Mesenchymal stem cell (in vitro differentiated cells and primary cell): ENCODE data around the gene COX7A1.
A peak's percentile ranks its signal among the peaks of the same experiment; 100 is the strongest.

Experiments
- DNase-seq: peaks from one replicate; pipeline ENCODE4 v3.0.0-alpha.2; 2013
- H2AFZ ChIP-seq: one replicate; pipeline ENCODE4 v1.6.1; 2013; ENCODE audit warnings: low read depth, mild to moderate bottlenecking, control low read depth, inconsistent platforms, low read length, moderate library complexity
- H2AK5ac ChIP-seq: 2 replicates; pipeline ENCODE4 v1.6.1; 2013; ENCODE audit warnings: low read length, moderate library complexity, mild to moderate bottlenecking, inconsistent platforms; ENCODE audit not compliant: severe bottlenecking
- H2BK120ac ChIP-seq: one replicate; pipeline ENCODE4 v1.6.1; 2013; ENCODE audit warnings: low read depth, mild to moderate bottlenecking, inconsistent platforms, low read length, moderate library complexity
- H2BK12ac ChIP-seq, 2 experiments: one replicate each; pipeline ENCODE4 v1.6.1; 2013; ENCODE audit warnings: inconsistent platforms in 2 of 2, low read length in 2 of 2, mild to moderate bottlenecking in 2 of 2, moderate library complexity in 2 of 2, control low read depth in 1 of 2
- H2BK15ac ChIP-seq: one replicate; pipeline ENCODE4 v1.6.1; 2013; ENCODE audit warnings: mild to moderate bottlenecking, low read depth, inconsistent platforms; ENCODE audit not compliant: poor library complexity, severe bottlenecking
- H2BK5ac ChIP-seq: 2 replicates; pipeline ENCODE4 v1.6.1; 2013; ENCODE audit warnings: low read depth, mild to moderate bottlenecking, low read length, control low read depth, inconsistent platforms; ENCODE audit not compliant: poor library complexity, severe bottlenecking
- H3K14ac ChIP-seq, 2 experiments: one replicate each; pipeline ENCODE4 v1.6.1; 2013; ENCODE audit warnings: inconsistent platforms in 2 of 2, low read length in 2 of 2, control low read depth in 1 of 2, mild to moderate bottlenecking in 1 of 2, moderate library complexity in 1 of 2
- H3K18ac ChIP-seq, 2 experiments: one replicate each; pipeline ENCODE4 v1.6.1; 2013; ENCODE audit warnings: inconsistent platforms in 2 of 2, low read length in 2 of 2, control low read depth in 1 of 2, low read depth in 1 of 2, mild to moderate bottlenecking in 1 of 2
- H3K23ac ChIP-seq, 2 experiments: one replicate each; pipeline ENCODE4 v1.6.1; 2013; ENCODE audit warnings: inconsistent platforms in 2 of 2, low read length in 2 of 2, mild to moderate bottlenecking in 2 of 2, moderate library complexity in 2 of 2, control low read depth in 1 of 2
- H3K27ac ChIP-seq: 2 replicates; pipeline ENCODE4 v1.5.1; 2013; ENCODE audit warnings: mild to moderate bottlenecking, moderate library complexity, low read length, control low read depth, inconsistent platforms; ENCODE audit not compliant: poor library complexity, severe bottlenecking
- H3K27me3 ChIP-seq, 2 experiments: 2 replicates each; pipeline versions ENCODE4 v1.6.1 to v1.7.0; 2013; ENCODE audit warnings: low read length in 2 of 2, mild to moderate bottlenecking in 2 of 2, moderate library complexity in 2 of 2, control low read depth in 1 of 2, inconsistent platforms in 1 of 2; ENCODE audit not compliant: control insufficient read depth in 1 of 2, insufficient read depth in 1 of 2
- H3K36me3 ChIP-seq, 2 experiments: 2 replicates each; pipeline versions ENCODE4 v1.6.1 to v1.7.0; 2013; ENCODE audit warnings: low read length in 2 of 2, control low read depth in 1 of 2, inconsistent platforms in 1 of 2, low read depth in 1 of 2, mild to moderate bottlenecking in 1 of 2; ENCODE audit not compliant: insufficient read depth in 2 of 2, control insufficient read depth in 1 of 2
- H3K4ac ChIP-seq, 2 experiments: one replicate each; pipeline ENCODE4 v1.6.1; 2013; ENCODE audit warnings: inconsistent platforms in 2 of 2, low read length in 2 of 2, mild to moderate bottlenecking in 2 of 2, moderate library complexity in 2 of 2, control low read depth in 1 of 2, low read depth in 1 of 2
- H3K4me1 ChIP-seq: 2 replicates; pipeline ENCODE4 v1.6.1; 2013; ENCODE audit warnings: low read depth, low read length, control low read depth; ENCODE audit not compliant: control insufficient read depth, insufficient read depth
- H3K4me2 ChIP-seq: 2 replicates; pipeline ENCODE4 v1.6.1; 2013; ENCODE audit warnings: low read length, mild to moderate bottlenecking, inconsistent platforms; ENCODE audit not compliant: poor library complexity, severe bottlenecking
- H3K4me3 ChIP-seq, 2 experiments: 2 replicates each; pipeline versions ENCODE4 v1.5.1 to v1.7.0; 2013; ENCODE audit warnings: low read length in 2 of 2, mild to moderate bottlenecking in 2 of 2, control low read depth in 1 of 2, low read depth in 1 of 2; ENCODE audit not compliant: insufficient read depth in 1 of 2
- H3K79me1 ChIP-seq: replicated peaks from 2 replicates; pipeline ENCODE4 v1.6.1; 2013; ENCODE audit warnings: mild to moderate bottlenecking, control low read depth, low read length, inconsistent platforms; ENCODE audit not compliant: poor library complexity, severe bottlenecking
- H3K9ac ChIP-seq: 2 replicates; pipeline ENCODE4 v1.7.0; 2013; ENCODE audit warnings: mild to moderate bottlenecking, low read length, moderate library complexity
- H3K9me3 ChIP-seq: 2 replicates; pipeline ENCODE4 v1.7.0; 2013; ENCODE audit warnings: mild to moderate bottlenecking, low read length; ENCODE audit not compliant: control insufficient read depth
- H4K8ac ChIP-seq: one replicate; pipeline ENCODE4 v1.6.1; 2013; ENCODE audit warnings: inconsistent platforms, mild to moderate bottlenecking, low read length, moderate library complexity
- H4K91ac ChIP-seq: one replicate; pipeline ENCODE4 v1.6.1; 2013; ENCODE audit warnings: mild to moderate bottlenecking, low read length, inconsistent platforms
- WGBS: methylation state at CpG from one replicate; pipeline ENCODE4 v1.1.7; 2013; ENCODE audit warnings: mixed read lengths; 5-methylcytosine and 5-hydroxymethylcytosine counted together

The COX7A1 gene

DNA sequence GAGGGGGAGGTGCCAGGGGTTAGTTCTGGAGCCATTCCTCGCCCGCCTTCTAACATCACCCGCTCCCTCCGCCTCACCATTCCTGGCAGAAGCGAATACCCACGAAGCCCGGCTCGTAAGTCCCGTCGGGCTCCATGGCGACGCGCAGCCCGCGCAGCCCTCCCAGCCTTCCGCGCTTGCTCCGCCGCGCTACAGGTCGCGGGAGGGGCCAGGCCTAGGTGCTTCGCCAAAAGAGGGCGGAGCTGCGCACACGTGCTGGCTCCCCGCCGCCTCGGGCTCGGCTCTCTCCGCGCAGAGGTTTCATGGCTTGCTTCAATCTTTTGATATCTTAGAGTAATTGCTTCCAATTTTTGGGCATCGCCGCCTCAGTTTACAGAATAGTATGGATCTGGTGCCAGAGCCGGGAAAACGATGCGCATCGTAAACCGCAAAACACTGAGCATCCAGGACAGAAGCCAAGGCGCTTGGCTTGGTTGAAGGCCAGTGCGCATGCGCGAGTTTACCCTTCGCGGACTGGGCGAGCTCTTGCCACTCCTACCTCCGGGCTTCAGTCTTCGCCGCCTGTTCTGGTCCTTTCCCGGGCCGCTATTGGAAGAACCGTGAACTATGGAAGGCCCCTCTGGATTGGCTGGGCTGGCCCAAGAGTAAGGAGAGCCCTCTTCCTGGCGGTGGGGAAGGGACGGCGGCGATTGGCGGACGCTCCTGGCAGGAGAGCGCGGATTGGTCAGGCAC, 37.4 kb downstream of the COX7A1 start, which contains the start of gene POLR2I:
POLR2I (minus strand) TSS at position 155 of the 732 bp plus-strand sequence; CDS start at position 136, 19 bp downstream.
- peak within 1 kb of the TSS; percentile 90 for H2AFZ ChIP-seq
- H3K9ac ChIP-seq = peak within 1 kb of the TSS; percentile 95
- peak within 1 kb of the TSS; percentile 42 for H2BK120ac ChIP-seq
- peaks cover 24% of the 10 kb centered on the region for H3K4me1 ChIP-seq
- peak within 1 kb of the TSS; percentile 74 to 86 for H3K4ac ChIP-seq
- no peaks in the 10 kb centered on the region for H3K27me3 ChIP-seq
- H3K4me3 ChIP-seq = peak within 1 kb of the TSS; percentile 83 to 99
- peak within 1 kb of the TSS in 1 of 2 experiments; percentile 57 for H3K23ac ChIP-seq
- peak within 1 kb of the TSS; percentile 84 for H4K8ac ChIP-seq
- peak within 1 kb of the TSS; percentile 53 for H2BK5ac ChIP-seq
- peak within 1 kb of the TSS; percentile 89 for H3K27ac ChIP-seq
- H3K4me2 ChIP-seq = peak within 1 kb of the TSS; percentile 80
- peak within 1 kb of the TSS; percentile 60 for H2BK15ac ChIP-seq
- under 1% methylated on average over 60 of the region's 60 CpGs for WGBS
- H3K14ac ChIP-seq = peak within 1 kb of the TSS in 1 of 2 experiments; percentile 90
- peak within 1 kb of the TSS; percentile 23 to 93 for H3K18ac ChIP-seq
- H2BK12ac ChIP-seq = peak within 1 kb of the TSS; percentile 34 to 45
- no peaks in the 10 kb centered on the region for H3K9me3 ChIP-seq
- H2AK5ac ChIP-seq = no peak within 1 kb of the TSS
- peaks cover 42 to 51% of the 10 kb centered on the region in 2 experiments for H3K36me3 ChIP-seq
- peaks cover 36% of the 10 kb centered on the region for H3K79me1 ChIP-seq
- peak within 1 kb of the TSS; percentile 95 for H4K91ac ChIP-seq
- peak; percentile 100 for DNase-seq

DNA sequence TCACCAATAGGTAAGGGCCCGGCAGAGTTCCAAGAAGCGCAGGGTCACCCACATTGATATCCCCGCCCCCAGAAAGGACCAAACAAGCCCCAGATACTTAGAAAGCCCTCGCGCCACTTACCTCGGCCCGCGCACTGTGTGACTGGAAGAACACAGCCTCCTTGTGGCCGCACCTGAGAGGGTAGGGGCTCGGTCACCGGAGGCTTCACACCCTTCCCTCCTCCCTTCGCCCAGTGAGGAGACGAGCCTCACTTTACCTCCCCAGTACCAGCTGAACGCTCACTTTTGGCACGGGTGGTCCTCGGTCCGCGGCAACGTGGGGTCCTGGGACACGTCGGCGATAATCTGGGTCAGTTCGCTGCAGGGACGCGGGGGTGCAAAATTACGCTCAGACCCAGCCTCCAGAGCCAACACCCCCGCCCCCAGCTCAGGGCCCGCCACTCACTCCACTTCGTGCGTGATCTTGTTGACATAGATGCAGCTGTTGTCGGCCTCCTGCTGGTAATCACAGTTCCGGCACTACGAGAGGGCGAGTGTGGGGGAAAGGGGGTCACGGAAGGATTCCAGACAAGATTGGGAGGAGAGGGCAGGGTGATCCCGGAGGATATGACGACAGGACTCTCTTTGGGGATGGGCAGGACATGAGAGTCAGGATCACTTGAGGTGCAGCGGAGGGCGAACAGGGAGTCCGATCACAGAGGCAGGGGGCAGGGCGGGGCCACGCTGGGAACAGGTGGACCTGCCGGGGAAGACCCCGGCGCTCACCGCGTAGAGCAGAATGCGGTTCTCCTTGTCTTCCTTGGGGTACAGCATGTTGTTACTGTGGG, 38.1 kb downstream of the COX7A1 start:
- peaks cover 21% of the 10 kb centered on the region for H3K4me1 ChIP-seq
- H4K8ac ChIP-seq = peak overlapping the region; percentile 84
- H3K9ac ChIP-seq = peak overlapping the region; percentile 95
- H4K91ac ChIP-seq = peak overlapping the region; percentile 9
- H3K18ac ChIP-seq = peak overlapping the region; percentile 23 to 89
- no peaks in the 10 kb centered on the region for H3K27me3 ChIP-seq
- DNase-seq = peak; percentile 71
- H3K14ac ChIP-seq = peak overlapping the region in 1 of 2 experiments; percentile 2
- peak overlapping the region; percentile 60 for H2BK15ac ChIP-seq
- peak overlapping the region; percentile 90 for H2AFZ ChIP-seq
- peak overlapping the region in 1 of 2 experiments; percentile 42 for H2BK12ac ChIP-seq
- peaks cover 36 to 43% of the 10 kb centered on the region in 2 experiments for H3K36me3 ChIP-seq
- H2BK120ac ChIP-seq = peak overlapping the region; percentile 42
- H3K23ac ChIP-seq = peak overlapping the region in 1 of 2 experiments; percentile 57
- no peak overlapping the region for H2AK5ac ChIP-seq
- WGBS = 14% methylated on average over 37 of the region's 48 CpGs
- H3K4ac ChIP-seq = peak overlapping the region; percentile 74 to 86
- H3K27ac ChIP-seq = peak overlapping the region; percentile 69
- H3K9me3 ChIP-seq = no peaks in the 10 kb centered on the region
- H3K79me1 ChIP-seq = peaks cover 32% of the 10 kb centered on the region
- H3K4me3 ChIP-seq = peak overlapping the region; percentile 74 to 99
- peak overlapping the region; percentile 53 for H2BK5ac ChIP-seq
- peak overlapping the region; percentile 69 for H3K4me2 ChIP-seq

DNA sequence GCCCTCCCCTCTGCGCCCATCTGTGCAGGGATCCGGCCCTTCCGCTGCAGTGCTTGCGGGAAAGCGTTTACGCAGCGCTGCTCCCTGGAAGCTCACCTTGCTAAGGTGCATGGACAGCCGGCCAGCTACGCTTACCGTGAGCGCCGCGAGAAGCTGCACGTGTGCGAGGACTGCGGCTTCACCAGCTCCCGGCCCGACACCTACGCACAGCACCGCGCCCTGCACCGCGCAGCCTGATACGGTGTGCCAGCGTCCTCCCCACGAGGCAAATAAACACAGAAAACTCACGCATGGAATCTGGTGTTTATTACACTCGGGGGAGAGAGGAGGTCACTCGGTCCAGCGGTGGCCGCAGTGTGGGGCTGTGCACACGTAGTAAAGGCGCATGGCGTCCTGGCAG, 38.8 kb downstream of the COX7A1 start:
- H2AFZ ChIP-seq = no peak overlapping the region
- WGBS = 95% methylated on average over 34 of the region's 34 CpGs
- H3K27ac ChIP-seq = no peak overlapping the region
- H3K9me3 ChIP-seq = no peaks in the 10 kb centered on the region
- H2BK5ac ChIP-seq = no peak overlapping the region
- H3K79me1 ChIP-seq = peaks cover 26% of the 10 kb centered on the region
- H3K4me2 ChIP-seq = peak overlapping the region; percentile 69
- H2BK120ac ChIP-seq = no peak overlapping the region
- no peak overlapping the region for H4K91ac ChIP-seq
- H3K23ac ChIP-seq = no peak overlapping the region
- H2BK12ac ChIP-seq = peak overlapping the region in 1 of 2 experiments; percentile 18
- peak overlapping the region; percentile 95 for H3K9ac ChIP-seq
- no peak overlapping the region for H3K18ac ChIP-seq
- H2AK5ac ChIP-seq = no peak overlapping the region
- H3K36me3 ChIP-seq = peaks cover 32 to 36% of the 10 kb centered on the region in 2 experiments
- H3K4me3 ChIP-seq = peak overlapping the region; percentile 23 to 99
- H4K8ac ChIP-seq = no peak overlapping the region
- H3K14ac ChIP-seq = no peak overlapping the region
- H3K4ac ChIP-seq = no peak overlapping the region
- no peaks in the 10 kb centered on the region for H3K27me3 ChIP-seq
- no peak for DNase-seq
- H2BK15ac ChIP-seq = no peak overlapping the region
- H3K4me1 ChIP-seq = peaks cover 21% of the 10 kb centered on the region

DNA sequence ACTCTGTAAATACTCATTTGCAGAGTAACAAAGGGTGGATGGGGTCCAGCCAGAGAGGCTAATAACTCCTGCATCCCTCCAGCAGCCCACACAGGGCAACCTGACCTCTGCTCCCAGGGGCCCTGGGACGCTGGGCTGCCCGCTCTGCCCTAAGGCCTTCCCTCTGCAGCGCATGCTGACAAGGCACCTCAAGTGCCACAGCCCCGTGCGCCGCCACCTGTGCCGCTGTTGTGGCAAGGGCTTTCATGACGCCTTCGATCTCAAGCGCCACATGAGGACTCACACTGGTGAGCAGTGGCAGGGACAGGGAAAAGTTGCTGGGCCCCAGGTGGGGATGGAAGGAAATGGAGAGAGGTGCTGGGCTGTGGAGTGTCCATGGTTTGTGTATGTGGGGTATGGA, 39.6 kb downstream of the COX7A1 start:
- Histone ChIP-seq H3K23ac (no peak overlapping the region), H3K4me2 (no peak overlapping the region), H3K4me1 (peaks cover 21% of the 10 kb centered on the region), H3K79me1 (peaks cover 22% of the 10 kb centered on the region), H3K14ac (no peak overlapping the region), H3K4me3 (no peak overlapping the region), H3K18ac (no peak overlapping the region), H2BK5ac (no peak overlapping the region), H2AFZ (no peak overlapping the region), H4K91ac (peak overlapping the region; percentile 54), H3K4ac (no peak overlapping the region), H2BK15ac (no peak overlapping the region), H4K8ac (no peak overlapping the region), H3K27me3 (no peaks in the 10 kb centered on the region), H2AK5ac (no peak overlapping the region), H2BK120ac (no peak overlapping the region), H3K9ac (no peak overlapping the region), H3K9me3 (no peaks in the 10 kb centered on the region), H2BK12ac (no peak overlapping the region), H3K36me3 (peaks cover 31 to 32% of the 10 kb centered on the region in 2 experiments), H3K27ac (no peak overlapping the region)
- no peak for DNase-seq
- 95% methylated on average over 10 of the region's 10 CpGs for whole genome bisulfite sequencing
